Caco-2 (cell line): ENCODE data around the gene ACACA. TPM values are rescaled to one million over a fixed set of nuclear protein-coding genes. Genes with fewer than 3 reads are reported as not detected.
A peak's percentile ranks its signal among the peaks of the same experiment; 100 is the strongest.

Source experiments
- BruUV-seq: library from RNA; stranded (reverse); fragments of 400-500 nt; replicated peaks from 2 replicates; lab custom pipeline; 2021; lab: Mats Ljungman, UMichigan
- CTCF ChIA-PET: fragments of 300-600 bp; sonication (Branson Sonifier 250); formaldehyde crosslinking; loops from one replicate; lab custom pipeline; 2022; ENCODE audit warnings: antibody characterized with exemption; lab: Charles Lee
- POLR2A ChIA-PET: fragments of 300-600 bp; sonication (Branson Sonifier 250); formaldehyde crosslinking; loops from one replicate; lab custom pipeline; 2022; ENCODE audit warnings: antibody characterized with exemption; lab: Charles Lee
- DNase-seq, 2 experiments: peaks; one replicate each; pipeline versions ENCODE4 v3.0.0 to v3.0.0-alpha.2; 2020 to 2022
- H3K27me3 ChIP-seq: replicated peaks from 2 replicates; pipeline ENCODE4 v1.6.0; 2011; ENCODE audit warnings: low read length; ENCODE audit not compliant: control insufficient read depth, insufficient read depth
- H3K36me3 ChIP-seq: 2 replicates; pipeline ENCODE4 v1.5.1; 2011; ENCODE audit warnings: low read length; ENCODE audit not compliant: control insufficient read depth, insufficient read depth
- H3K4me1 ChIP-seq: fragments of 250-450 bp; sonication (Bioruptor Pico); 2 replicates; pipeline ENCODE4 v1.5.1; 2020; ENCODE audit warnings: mild to moderate bottlenecking
- H3K4me3 ChIP-seq: 2 replicates; pipeline ENCODE4 v1.5.1; 2011; ENCODE audit warnings: low read depth, mild to moderate bottlenecking, control low read depth, low read length
- H3K9me3 ChIP-seq: fragments of 250-450 bp; sonication (Bioruptor Pico); 2 replicates; pipeline ENCODE4 v1.5.1; 2020; ENCODE audit warnings: mild to moderate bottlenecking, moderate library complexity
- H3K27ac Mint-ChIP-seq: one replicate; pipeline ENCODE4 v1.8.0; 2022; ENCODE audit warnings: mixed read lengths; ENCODE audit not compliant: unreplicated experiment
- H3K27me3 Mint-ChIP-seq: one replicate; pipeline ENCODE4 v1.8.0; 2022; ENCODE audit warnings: mixed read lengths; ENCODE audit not compliant: insufficient read depth, unreplicated experiment
- H3K36me3 Mint-ChIP-seq: one replicate; pipeline ENCODE4 v1.8.0; 2022; ENCODE audit warnings: mild to moderate bottlenecking, mixed read lengths; ENCODE audit not compliant: insufficient read depth, unreplicated experiment
- H3K4me1 Mint-ChIP-seq: one replicate; pipeline ENCODE4 v1.8.0; 2022; ENCODE audit warnings: low read depth, mixed read lengths; ENCODE audit not compliant: unreplicated experiment
- H3K4me3 Mint-ChIP-seq: one replicate; pipeline ENCODE4 v1.8.0; 2022; ENCODE audit warnings: mild to moderate bottlenecking, moderate library complexity, mixed read lengths; ENCODE audit not compliant: unreplicated experiment
- H3K9me3 Mint-ChIP-seq: one replicate; pipeline ENCODE4 v1.8.0; 2022; ENCODE audit warnings: mixed read lengths; ENCODE audit not compliant: unreplicated experiment
- intact Hi-C: fragments of 100-400 bp; cut with micrococcal nuclease; formaldehyde crosslinking; loops from one replicate; pipeline ENCODE4 v1.10.0; 2022; ENCODE audit not compliant: unreplicated experiment
- total RNA-seq: library from RNA; stranded (reverse); gene quantifications from 2 replicates; pipeline ENCODE4 v1.2.3, GENCODE V29; 2022
- TF ChIP-seq, protein P1 (sequence below), 2 experiments: fragments of 200-600 bp in 1 of 2; IDR thresholded peaks; 1 replicate in 1 of 2; 2 replicates in 1 of 2; pipeline versions ENCODE4 v1.5.1 to v1.8.0; 2011 to 2022; ENCODE audit warnings: antibody characterized with exemption in 1 of 2, control low read depth in 1 of 2, inconsistent platforms in 1 of 2, low read depth in 1 of 2, low read length in 1 of 2, mild to moderate bottlenecking in 1 of 2, moderate library complexity in 1 of 2; ENCODE audit not compliant: insufficient read depth in 1 of 2, severe bottlenecking in 1 of 2, unreplicated experiment in 1 of 2

Gene ACACA
- total RNA-seq, 1 experiment from 2014 or later: 108 TPM

DNA sequence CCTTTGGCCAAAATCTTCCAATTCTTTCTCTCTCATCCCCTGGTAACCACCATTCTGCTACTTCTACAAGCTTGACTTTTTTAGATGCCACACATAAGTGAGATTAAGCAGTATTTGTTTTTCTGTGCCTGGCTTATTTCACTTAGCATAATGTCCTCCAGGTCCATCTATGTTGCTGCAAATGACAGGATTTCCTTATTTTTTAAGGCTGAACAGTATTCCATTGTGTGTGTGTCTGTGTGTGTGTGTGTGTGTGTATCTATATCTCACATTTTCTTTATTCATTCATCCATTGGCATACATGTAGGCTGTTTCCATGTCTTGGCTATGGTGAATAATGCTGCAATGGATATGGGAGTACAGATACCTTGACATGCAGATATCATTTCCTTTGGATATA, 6.1 kb downstream of the ACACA start:
- TF ChIP-seq, protein P1, sequence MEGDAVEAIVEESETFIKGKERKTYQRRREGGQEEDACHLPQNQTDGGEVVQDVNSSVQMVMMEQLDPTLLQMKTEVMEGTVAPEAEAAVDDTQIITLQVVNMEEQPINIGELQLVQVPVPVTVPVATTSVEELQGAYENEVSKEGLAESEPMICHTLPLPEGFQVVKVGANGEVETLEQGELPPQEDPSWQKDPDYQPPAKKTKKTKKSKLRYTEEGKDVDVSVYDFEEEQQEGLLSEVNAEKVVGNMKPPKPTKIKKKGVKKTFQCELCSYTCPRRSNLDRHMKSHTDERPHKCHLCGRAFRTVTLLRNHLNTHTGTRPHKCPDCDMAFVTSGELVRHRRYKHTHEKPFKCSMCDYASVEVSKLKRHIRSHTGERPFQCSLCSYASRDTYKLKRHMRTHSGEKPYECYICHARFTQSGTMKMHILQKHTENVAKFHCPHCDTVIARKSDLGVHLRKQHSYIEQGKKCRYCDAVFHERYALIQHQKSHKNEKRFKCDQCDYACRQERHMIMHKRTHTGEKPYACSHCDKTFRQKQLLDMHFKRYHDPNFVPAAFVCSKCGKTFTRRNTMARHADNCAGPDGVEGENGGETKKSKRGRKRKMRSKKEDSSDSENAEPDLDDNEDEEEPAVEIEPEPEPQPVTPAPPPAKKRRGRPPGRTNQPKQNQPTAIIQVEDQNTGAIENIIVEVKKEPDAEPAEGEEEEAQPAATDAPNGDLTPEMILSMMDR (IDR thresholded peaks at IDR 0.05; ENCODE audit: insufficient read depth in 1 of 2, low read depth in 1 of 2, low read length in 1 of 2, severe bottlenecking in 1 of 2, unreplicated experiment in 1 of 2): no peak
- ChIA-PET POLR2A (interaction anchor here (0.5 kb wide), 1 partner anchor 27 kb away, joined by 3 read pairs; no protein-coding TSS in a partner anchor), CTCF (interaction anchor here (1.1 kb wide), 1 partner anchor 14 kb away, joined by 3 read pairs; no protein-coding TSS in a partner anchor)
- DNase-seq: no peak
- Mint-ChIP-seq H3K4me1 (peaks cover 29% of the 10 kb centered on the region), H3K27me3 (no peaks in the 10 kb centered on the region), H3K36me3 (peaks cover 11% of the 10 kb centered on the region), H3K4me3 (no peak overlapping the region), H3K9me3 (no peaks in the 10 kb centered on the region), H3K27ac (no peak overlapping the region)
- no peaks in the 10 kb centered on the region; the same call in 1 of the 2 replicates for H3K36me3 ChIP-seq
- intact Hi-C loops: no loop called here
- H3K9me3 ChIP-seq: no peaks in the 10 kb centered on the region
- BruUV-seq: no TSS peak
- peaks cover 20% of the 10 kb centered on the region for H3K4me1 ChIP-seq
- no peaks in the 10 kb centered on the region for H3K27me3 ChIP-seq
- no peak overlapping the region for H3K4me3 ChIP-seq

DNA sequence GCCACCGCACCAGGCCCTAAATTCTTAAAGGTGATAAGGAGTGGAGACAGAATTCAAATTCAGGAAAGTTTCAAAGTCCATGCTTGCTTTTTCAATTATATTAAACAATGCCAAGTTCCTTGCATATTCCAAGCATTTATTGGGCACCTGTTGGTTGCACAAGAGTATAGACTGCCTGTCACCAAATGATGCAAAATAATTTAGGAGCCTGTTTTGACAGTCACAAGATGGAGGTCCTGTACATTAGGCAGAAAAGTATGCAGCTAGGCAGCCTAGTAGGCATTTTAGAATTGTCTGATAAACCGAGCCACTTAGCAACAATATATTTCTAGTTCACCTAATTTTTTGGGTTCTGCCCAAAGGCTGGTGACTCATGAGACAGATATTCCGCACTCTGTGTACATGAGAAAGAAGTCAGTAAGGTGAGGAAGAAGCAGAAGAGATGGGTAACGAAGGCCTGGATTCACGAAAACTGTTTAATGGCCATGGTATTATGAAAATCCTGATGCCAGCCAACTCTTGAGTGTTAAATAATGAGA, 7.3 kb downstream of the ACACA start:
- H3K4me3 Mint-ChIP-seq: no peak overlapping the region
- H3K4me3 ChIP-seq: no peak overlapping the region
- intact Hi-C loops: no loop called here
- no peaks in the 10 kb centered on the region for H3K27me3 ChIP-seq
- H3K9me3 ChIP-seq: no peaks in the 10 kb centered on the region
- TF ChIP-seq, protein P1 (IDR thresholded peaks at IDR 0.05; ENCODE audit: insufficient read depth in 1 of 2, low read depth in 1 of 2, low read length in 1 of 2, severe bottlenecking in 1 of 2, unreplicated experiment in 1 of 2): no peak
- no peaks in the 10 kb centered on the region for H3K9me3 Mint-ChIP-seq
- no peaks in the 10 kb centered on the region for H3K27me3 Mint-ChIP-seq
- H3K27ac Mint-ChIP-seq: no peak overlapping the region
- peaks cover 5% of the 10 kb centered on the region for H3K36me3 Mint-ChIP-seq
- H3K36me3 ChIP-seq: no peaks in the 10 kb centered on the region; the same call in 1 of the 2 replicates
- CTCF ChIA-PET: no interaction called here
- peaks cover 12% of the 10 kb centered on the region; the same call in 1 of the 2 replicates for H3K4me1 ChIP-seq
- BruUV-seq: no TSS peak
- POLR2A ChIA-PET: no interaction called here
- H3K4me1 Mint-ChIP-seq: peaks cover 19% of the 10 kb centered on the region
- DNase-seq: peak in 1 of 2 experiments; percentile 32

GRCh38 chr17:37393352-37393751, 13.3 kb downstream of the ACACA start:
- peaks cover 6% of the 10 kb centered on the region for H3K4me1 Mint-ChIP-seq
- peaks cover 12% of the 10 kb centered on the region; the same call in 1 of the 2 replicates for H3K4me1 ChIP-seq
- no peak overlapping the region for H3K4me3 ChIP-seq
- no peaks in the 10 kb centered on the region for H3K27me3 ChIP-seq
- no peak for DNase-seq
- H3K27me3 Mint-ChIP-seq: no peaks in the 10 kb centered on the region
- intact Hi-C loops: no loop called here
- ChIA-PET CTCF (no interaction called here), POLR2A (no interaction called here)
- H3K9me3 Mint-ChIP-seq: no peaks in the 10 kb centered on the region
- TF ChIP-seq, protein P1 (IDR thresholded peaks at IDR 0.05; ENCODE audit: insufficient read depth in 1 of 2, low read depth in 1 of 2, low read length in 1 of 2, severe bottlenecking in 1 of 2, unreplicated experiment in 1 of 2): no peak
- H3K9me3 ChIP-seq: no peaks in the 10 kb centered on the region
- no peaks in the 10 kb centered on the region for H3K36me3 ChIP-seq
- H3K36me3 Mint-ChIP-seq: no peaks in the 10 kb centered on the region
- no peak overlapping the region for H3K4me3 Mint-ChIP-seq
- no TSS peak for BruUV-seq
- H3K27ac Mint-ChIP-seq: no peak overlapping the region
